ENCODE data around the gene CD2. TPM values are rescaled to one million over a fixed set of nuclear protein-coding genes. Genes with fewer than 3 reads are reported as not detected.

The CD2 gene
- total and polyA plus RNA-seq, 2 donors (not counting 3 experiments of a cell fraction or from before 2014, with no cell fraction given) = not detected

DNA sequence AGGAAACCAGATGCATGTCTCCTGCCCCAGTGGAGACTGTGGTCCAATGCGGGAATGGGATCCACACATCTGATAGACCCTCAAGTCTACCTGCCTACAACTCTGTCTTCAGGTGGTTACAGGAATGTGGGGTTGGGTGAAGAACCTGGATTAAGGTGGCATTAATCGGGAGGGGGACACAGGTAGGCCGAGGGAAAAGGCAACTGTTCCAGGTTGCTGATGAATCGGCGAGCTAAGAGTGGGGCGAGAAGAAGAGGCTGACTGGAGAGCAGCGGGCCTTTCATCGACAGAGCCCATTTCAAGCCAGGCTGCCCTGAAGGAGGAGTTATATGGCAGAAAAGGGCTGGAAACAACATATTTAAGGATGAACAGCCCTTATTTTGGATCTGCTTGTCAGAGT lies 836 bp downstream of the CD2 start:
- POLR2A ChIA-PET = no interaction called here
- no peaks in the 10 kb centered on the region for H3K9me1 ChIP-seq (replicated peaks; ENCODE audit: control insufficient read depth, extremely low read depth, insufficient read depth, low read length)
- dilution Hi-C loops (cut with MboI; ENCODE audit: extremely low pct_ligation_motif_present, low sequenced_read_pairs) = no loop called here
- H3K36me3 ChIP-seq (ENCODE audit: control insufficient read depth in 2 of 2, extremely low read depth in 1 of 2, insufficient read depth in 2 of 2, low read length in 2 of 2) = no peaks in the 10 kb centered on the region
- CTCF ChIA-PET = interaction anchor here (1.2 to 1.4 kb wide), 2 partner anchors 9 to 16 kb away, joined by 3 to 4 read pairs; no protein-coding TSS in a partner anchor
- no TSS peak for BruUV-seq (replicated peaks)
- no peaks in the 10 kb centered on the region for H3K9me3 ChIP-seq (replicated peaks; ENCODE audit: control insufficient read depth, insufficient read depth, low read length)
- H3K27ac ChIP-seq (ENCODE audit: insufficient read depth, low read depth, low read length) = no peak overlapping the region
- H3K4me1 ChIP-seq (ENCODE audit: control insufficient read depth, extremely low read depth, insufficient read depth, low read length) = no peaks in the 10 kb centered on the region
- no peak overlapping the region for H3K4me2 ChIP-seq (ENCODE audit: insufficient read depth, low read length)
- H3K79me2 ChIP-seq (ENCODE audit: control insufficient read depth, insufficient read depth, low read length) = no peaks in the 10 kb centered on the region
- no peak overlapping the region for H3K4me3 ChIP-seq (replicated peaks in 1 of 3; ENCODE audit: insufficient read depth in 1 of 3, low read depth in 1 of 3, low read length in 3 of 3)
- no peak for FAIRE-seq
- H2AFZ ChIP-seq (ENCODE audit: low read depth, low read length) = no peak overlapping the region
- no peak overlapping the region for H3K9ac ChIP-seq (replicated peaks; ENCODE audit: extremely low read depth, insufficient read depth, low read length)
- no peaks in the 10 kb centered on the region for H3K27me3 ChIP-seq (ENCODE audit: control insufficient read depth in 2 of 2, insufficient read depth in 2 of 2, low read length in 2 of 2)
- intact Hi-C loops (cut with micrococcal nuclease) = no loop called here
- no peaks in the 10 kb centered on the region for H4K20me1 ChIP-seq (replicated peaks; ENCODE audit: control insufficient read depth, extremely low read depth, insufficient read depth, low read length)
- TF ChIP-seq MYC (IDR thresholded peaks at IDR 0.05; ENCODE audit: low read depth, low read length) (no peak), JUN (IDR thresholded peaks at IDR 0.05; ENCODE audit: borderline replicate concordance, insufficient read depth, insufficient read length, low read depth) (no peak), POLR2AphosphoS5 (IDR thresholded peaks at IDR 0.05; ENCODE audit: insufficient read depth, low read depth, low read length) (no peak), FOS (IDR thresholded peaks at IDR 0.05; ENCODE audit: borderline replicate concordance, insufficient read depth, low read length) (no peak), POLR2A (IDR thresholded peaks at IDR 0.05; ENCODE audit: low read depth, low read length) (no peak), GATA2 (IDR thresholded peaks at IDR 0.05; ENCODE audit: insufficient read depth, insufficient read length, low read depth, low read length) (no peak), EZH2 (IDR thresholded peaks at IDR 0.05; ENCODE audit: borderline replicate concordance, low read depth, low read length, severe bottlenecking) (no peak), CTCF (IDR thresholded peaks at IDR 0.05; ENCODE audit: extremely low read depth in 1 of 2, insufficient read depth in 1 of 2, low read depth in 1 of 2, low read length in 2 of 2) (no peak)
- TF ChIP-seq, protein P1, sequence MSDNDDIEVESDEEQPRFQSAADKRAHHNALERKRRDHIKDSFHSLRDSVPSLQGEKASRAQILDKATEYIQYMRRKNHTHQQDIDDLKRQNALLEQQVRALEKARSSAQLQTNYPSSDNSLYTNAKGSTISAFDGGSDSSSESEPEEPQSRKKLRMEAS (IDR thresholded peaks at IDR 0.05; ENCODE audit: insufficient read depth, insufficient read length) = no peak
- no peak for DNase-seq (ENCODE audit: low read depth, low spot score)
